ENCODE data around the gene SOX6.

The SOX6 gene

GRCh38 chr11:15989685-15990084 lies 366.7 kb downstream of the SOX6 start:
- H3K36me3 Mint-ChIP-seq (ENCODE audit: insufficient read depth), result no peaks in the 10 kb centered on the region
- H3K4me1 Mint-ChIP-seq, result no peaks in the 10 kb centered on the region
- H3K4me3 Mint-ChIP-seq, result no peak overlapping the region
- DNase-seq (ENCODE audit: low spot score in 2 of 2) (no peak), ATAC-seq (replicated peaks; ENCODE audit: extremely low read depth, poor library complexity, severe bottlenecking) (no peak)
- H3K9me3 Mint-ChIP-seq, result peaks cover 10% of the 10 kb centered on the region
- no peaks in the 10 kb centered on the region for H3K27me3 Mint-ChIP-seq
- no peak overlapping the region for H3K27ac Mint-ChIP-seq (ENCODE audit: low read depth)

GRCh38 chr11:15988693-15989231 lies 367.6 kb downstream of the SOX6 start:
- no peak overlapping the region for H3K4me3 Mint-ChIP-seq
- ATAC-seq (replicated peaks; ENCODE audit: extremely low read depth, poor library complexity, severe bottlenecking), result no peak
- H3K27ac Mint-ChIP-seq (ENCODE audit: low read depth), result no peak overlapping the region
- H3K9me3 Mint-ChIP-seq, result peaks cover 10% of the 10 kb centered on the region
- H3K27me3 Mint-ChIP-seq, result no peaks in the 10 kb centered on the region
- no peaks in the 10 kb centered on the region for H3K4me1 Mint-ChIP-seq
- DNase-seq (ENCODE audit: low spot score in 2 of 2), result no peak
- H3K36me3 Mint-ChIP-seq (ENCODE audit: insufficient read depth), result no peaks in the 10 kb centered on the region

DNA sequence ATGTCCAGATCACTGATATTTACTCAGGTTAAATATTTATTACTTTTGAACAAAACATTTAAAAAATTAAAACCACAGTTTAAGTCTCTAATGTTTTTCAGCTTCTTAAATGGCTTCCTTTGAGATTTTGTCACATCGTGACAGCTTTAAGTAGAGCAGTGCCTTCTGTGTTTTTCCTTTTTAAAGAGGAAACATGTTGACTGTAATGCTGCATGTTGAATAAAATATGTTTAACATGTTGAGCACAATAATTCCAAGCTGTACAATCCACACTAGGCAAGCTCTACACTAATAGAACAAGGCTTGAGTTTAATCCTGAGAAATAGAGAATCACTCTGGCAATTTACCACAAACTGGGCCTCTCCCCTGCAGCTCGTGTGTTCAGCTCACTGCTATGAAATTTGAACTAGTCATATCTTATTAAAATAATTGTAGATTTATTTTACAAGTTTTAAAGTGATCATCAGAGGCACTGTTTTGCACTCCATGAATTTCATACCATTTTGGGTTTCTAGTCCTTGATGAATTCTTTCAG lies 368.3 kb downstream of the SOX6 start:
- ATAC-seq (replicated peaks; ENCODE audit: extremely low read depth, poor library complexity, severe bottlenecking) (no peak), DNase-seq (ENCODE audit: low spot score in 2 of 2) (no peak)
- H3K36me3 Mint-ChIP-seq (ENCODE audit: insufficient read depth), result no peaks in the 10 kb centered on the region
- no peak overlapping the region for H3K27ac Mint-ChIP-seq (ENCODE audit: low read depth)
- no peaks in the 10 kb centered on the region for H3K27me3 Mint-ChIP-seq
- H3K4me3 Mint-ChIP-seq, result no peak overlapping the region
- H3K9me3 Mint-ChIP-seq, result peaks cover 10% of the 10 kb centered on the region
- no peaks in the 10 kb centered on the region for H3K4me1 Mint-ChIP-seq

DNA sequence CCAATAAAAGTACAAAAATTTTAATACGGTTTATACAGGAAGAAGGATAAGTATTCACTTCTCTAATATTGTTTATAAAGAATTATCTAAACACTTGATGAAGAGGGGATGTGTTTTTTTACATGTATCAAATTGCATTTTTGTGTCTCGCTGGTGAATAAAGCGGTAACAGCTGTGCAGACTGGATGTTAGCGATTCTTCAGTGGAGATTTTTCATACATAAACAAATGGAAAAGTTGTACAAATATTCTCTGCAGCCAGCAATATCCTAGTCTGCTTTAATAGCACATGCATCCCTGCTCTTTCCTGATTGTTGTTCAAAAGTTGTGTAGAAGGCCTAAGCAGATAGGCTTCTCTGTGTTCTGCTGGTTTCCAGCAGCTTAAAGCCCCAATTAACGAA lies 369.3 kb downstream of the SOX6 start:
- Mint-ChIP-seq H3K27me3 (no peaks in the 10 kb centered on the region), H3K9me3 (peaks cover 5% of the 10 kb centered on the region), H3K4me1 (no peaks in the 10 kb centered on the region), H3K27ac (ENCODE audit: low read depth) (no peak overlapping the region), H3K4me3 (no peak overlapping the region), H3K36me3 (ENCODE audit: insufficient read depth) (no peaks in the 10 kb centered on the region)
- no peak for DNase-seq (ENCODE audit: low spot score in 2 of 2)
- no peak for ATAC-seq (replicated peaks; ENCODE audit: extremely low read depth, poor library complexity, severe bottlenecking)

DNA sequence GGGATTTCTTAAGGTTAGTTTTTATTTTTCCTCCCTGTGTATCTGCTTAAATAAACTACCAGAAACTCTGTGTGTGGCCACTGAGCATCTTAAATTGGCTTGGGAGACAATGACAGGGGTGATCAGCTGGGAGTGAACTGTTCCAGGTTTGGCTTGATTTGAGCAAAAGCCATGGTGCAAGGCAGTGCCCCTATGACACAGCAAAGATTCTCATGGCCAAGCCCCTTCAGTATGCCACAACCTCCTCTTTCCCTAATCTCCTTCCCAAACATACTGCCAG lies 370.5 kb downstream of the SOX6 start:
- no peak for DNase-seq (ENCODE audit: low spot score in 2 of 2)
- no peak for ATAC-seq (replicated peaks; ENCODE audit: extremely low read depth, poor library complexity, severe bottlenecking)
- Mint-ChIP-seq H3K4me1 (no peaks in the 10 kb centered on the region), H3K4me3 (no peak overlapping the region), H3K36me3 (ENCODE audit: insufficient read depth) (no peaks in the 10 kb centered on the region), H3K27me3 (no peaks in the 10 kb centered on the region), H3K27ac (ENCODE audit: low read depth) (no peak overlapping the region), H3K9me3 (peaks cover 5% of the 10 kb centered on the region)

GRCh38 chr11:15985127-15985859 lies 371.1 kb downstream of the SOX6 start:
- Mint-ChIP-seq H3K9me3 (peaks cover 5% of the 10 kb centered on the region), H3K27ac (ENCODE audit: low read depth) (no peak overlapping the region), H3K27me3 (no peaks in the 10 kb centered on the region), H3K36me3 (ENCODE audit: insufficient read depth) (no peaks in the 10 kb centered on the region), H3K4me3 (no peak overlapping the region), H3K4me1 (no peaks in the 10 kb centered on the region)
- DNase-seq (ENCODE audit: low spot score in 2 of 2) (no peak), ATAC-seq (replicated peaks; ENCODE audit: extremely low read depth, poor library complexity, severe bottlenecking) (no peak)

- no peak for DNase-seq (ENCODE audit: low spot score in 2 of 2)
- Mint-ChIP-seq H3K4me3 (no peak overlapping the region), H3K4me1 (no peaks in the 10 kb centered on the region), H3K27ac (ENCODE audit: low read depth) (no peak overlapping the region), H3K9me3 (no peaks in the 10 kb centered on the region), H3K36me3 (ENCODE audit: insufficient read depth) (no peaks in the 10 kb centered on the region), H3K27me3 (no peaks in the 10 kb centered on the region)
- no peak for ATAC-seq (replicated peaks; ENCODE audit: extremely low read depth, poor library complexity, severe bottlenecking)
These were observed 375.1 kb downstream of the SOX6 start for GRCh38 chr11:15981292-15981691.

DNA sequence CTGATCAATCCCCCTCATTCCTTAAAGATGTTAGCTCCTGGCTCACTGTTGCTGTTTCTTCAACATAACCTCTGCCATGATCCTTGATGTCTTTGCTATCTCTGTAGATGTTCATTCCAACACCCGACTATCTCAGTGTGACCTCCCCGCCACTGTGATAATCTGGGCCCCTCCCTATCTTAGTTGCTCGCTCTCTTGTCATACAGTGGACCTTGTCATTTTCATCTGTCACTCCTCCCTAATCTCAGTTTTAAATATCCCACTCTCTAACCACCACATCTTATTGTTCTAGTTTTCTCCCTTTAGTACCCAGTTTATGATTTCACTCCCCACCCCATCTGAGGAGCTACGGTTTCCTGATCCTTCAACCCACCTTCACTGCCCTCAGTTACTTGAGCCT lies 379.2 kb downstream of the SOX6 start:
- Mint-ChIP-seq H3K27me3 (no peaks in the 10 kb centered on the region), H3K36me3 (ENCODE audit: insufficient read depth) (no peaks in the 10 kb centered on the region), H3K4me3 (no peak overlapping the region), H3K27ac (ENCODE audit: low read depth) (no peak overlapping the region), H3K9me3 (no peaks in the 10 kb centered on the region), H3K4me1 (no peaks in the 10 kb centered on the region)
- no peak for ATAC-seq (replicated peaks; ENCODE audit: extremely low read depth, poor library complexity, severe bottlenecking)
- no peak for DNase-seq (ENCODE audit: low spot score in 2 of 2)

- DNase-seq (ENCODE audit: low spot score in 2 of 2) (no peak), ATAC-seq (replicated peaks; ENCODE audit: extremely low read depth, poor library complexity, severe bottlenecking) (no peak)
- Mint-ChIP-seq H3K4me3 (no peak overlapping the region), H3K27me3 (no peaks in the 10 kb centered on the region), H3K27ac (ENCODE audit: low read depth) (no peak overlapping the region), H3K36me3 (ENCODE audit: insufficient read depth) (no peaks in the 10 kb centered on the region), H3K9me3 (no peaks in the 10 kb centered on the region), H3K4me1 (no peaks in the 10 kb centered on the region)
These were observed 379.8 kb downstream of the SOX6 start for GRCh38 chr11:15976433-15977045.

GRCh38 chr11:15975742-15976141 lies 380.6 kb downstream of the SOX6 start:
- H3K27ac Mint-ChIP-seq (ENCODE audit: low read depth), result no peak overlapping the region
- ATAC-seq (replicated peaks; ENCODE audit: extremely low read depth, poor library complexity, severe bottlenecking), result no peak
- no peaks in the 10 kb centered on the region for H3K9me3 Mint-ChIP-seq
- H3K4me1 Mint-ChIP-seq, result no peaks in the 10 kb centered on the region
- no peaks in the 10 kb centered on the region for H3K27me3 Mint-ChIP-seq
- DNase-seq (ENCODE audit: low spot score in 2 of 2), result no peak
- H3K36me3 Mint-ChIP-seq (ENCODE audit: insufficient read depth), result no peaks in the 10 kb centered on the region
- H3K4me3 Mint-ChIP-seq, result no peak overlapping the region

DNA sequence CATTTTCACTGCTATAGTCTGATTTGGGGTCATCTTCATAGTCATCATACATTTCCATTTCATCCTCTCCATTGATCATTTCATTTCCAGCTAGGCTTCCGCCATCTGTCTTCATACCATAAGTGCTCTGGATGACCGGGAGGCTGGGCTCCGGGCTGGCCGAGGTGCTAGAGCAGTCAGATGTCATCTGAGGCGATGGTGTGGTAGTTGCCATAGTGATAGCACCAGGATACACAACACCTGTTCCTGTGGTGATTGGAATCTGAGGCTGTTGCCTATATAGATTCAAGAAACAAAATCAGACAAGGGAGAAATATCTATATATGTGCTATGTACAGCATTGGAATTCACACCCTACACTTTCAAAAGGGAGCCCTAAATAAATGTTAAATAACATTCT lies 383.5 kb downstream of the SOX6 start:
- no peak overlapping the region for H3K4me3 Mint-ChIP-seq
- H3K27ac Mint-ChIP-seq (ENCODE audit: low read depth), result no peak overlapping the region
- no peaks in the 10 kb centered on the region for H3K27me3 Mint-ChIP-seq
- no peaks in the 10 kb centered on the region for H3K9me3 Mint-ChIP-seq
- no peaks in the 10 kb centered on the region for H3K4me1 Mint-ChIP-seq
- no peaks in the 10 kb centered on the region for H3K36me3 Mint-ChIP-seq (ENCODE audit: insufficient read depth)
- ATAC-seq (replicated peaks; ENCODE audit: extremely low read depth, poor library complexity, severe bottlenecking) (no peak), DNase-seq (ENCODE audit: low spot score in 2 of 2) (no peak)

DNA sequence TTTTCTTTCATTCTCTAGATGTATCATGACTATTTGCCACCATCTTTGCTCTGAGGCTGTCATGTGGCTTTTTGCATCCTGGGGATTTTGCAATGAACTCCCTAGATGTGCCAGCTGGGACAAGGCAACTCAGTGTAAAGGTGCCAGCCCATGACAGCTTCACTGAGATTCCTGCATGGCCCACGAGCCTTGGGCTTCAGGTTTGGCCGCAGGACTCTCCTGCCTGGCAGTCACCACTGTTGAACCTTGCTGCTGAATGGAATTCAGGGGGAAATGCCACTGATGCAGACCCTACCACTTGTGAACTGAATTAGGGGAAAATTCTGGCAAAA lies 385.2 kb downstream of the SOX6 start:
- Mint-ChIP-seq H3K9me3 (no peaks in the 10 kb centered on the region), H3K27me3 (no peaks in the 10 kb centered on the region), H3K27ac (ENCODE audit: low read depth) (no peak overlapping the region), H3K4me1 (no peaks in the 10 kb centered on the region), H3K36me3 (ENCODE audit: insufficient read depth) (no peaks in the 10 kb centered on the region), H3K4me3 (no peak overlapping the region)
- DNase-seq (ENCODE audit: low spot score in 2 of 2), result no peak
- ATAC-seq (replicated peaks; ENCODE audit: extremely low read depth, poor library complexity, severe bottlenecking), result no peak

GRCh38 chr11:15970506-15971214 lies 385.7 kb downstream of the SOX6 start:
- H3K27me3 Mint-ChIP-seq, result no peaks in the 10 kb centered on the region
- ATAC-seq (replicated peaks; ENCODE audit: extremely low read depth, poor library complexity, severe bottlenecking) (no peak), DNase-seq (ENCODE audit: low spot score in 2 of 2) (no peak)
- no peak overlapping the region for H3K4me3 Mint-ChIP-seq
- H3K36me3 Mint-ChIP-seq (ENCODE audit: insufficient read depth), result no peaks in the 10 kb centered on the region
- H3K9me3 Mint-ChIP-seq, result no peaks in the 10 kb centered on the region
- H3K4me1 Mint-ChIP-seq, result no peaks in the 10 kb centered on the region
- H3K27ac Mint-ChIP-seq (ENCODE audit: low read depth), result no peak overlapping the region
